Endothelial cell of umbilical vein (primary cell): ENCODE data around the gene MUC7. TPM values are rescaled to one million over a fixed set of nuclear protein-coding genes. Genes with fewer than 3 reads are reported as not detected.

Source experiments
- BruUV-seq: library from RNA; stranded (reverse); fragments of 400-500 nt; replicated peaks from 2 replicates; lab custom pipeline; 2021; lab: Mats Ljungman, UMichigan
- CTCF ChIA-PET: fragments of 300-600, 350-600 bp; sonication (Branson Sonifier 250); formaldehyde crosslinking; loops from one replicate; lab custom pipeline; 2021; ENCODE audit warnings: antibody characterized with exemption, inconsistent platforms; lab: Charles Lee
- POLR2A ChIA-PET: fragments of 300-600, 350-600 bp; sonication (Branson Sonifier 250); formaldehyde crosslinking; loops from one replicate; lab custom pipeline; 2021; ENCODE audit warnings: antibody characterized with exemption, inconsistent platforms; lab: Charles Lee
- DNase-seq: peaks from one replicate; pipeline ENCODE4 v3.0.0-alpha.2; 2011; ENCODE audit warnings: low read depth, low spot score
- FAIRE-seq: peaks from 2 replicates; lab custom pipeline; 2011; peaks lifted over from hg19 to GRCh38; lab: Jason Lieb, UNC
- H2AFZ ChIP-seq: 2 replicates; pipeline ENCODE4 v1.6.0; 2012; ENCODE audit warnings: low read depth, low read length, control low read depth, inconsistent platforms
- H3K27ac ChIP-seq: 2 replicates; pipeline ENCODE4 v1.5.1; 2011; ENCODE audit warnings: low read depth, mild to moderate bottlenecking, control low read depth, low read length, moderate library complexity; ENCODE audit not compliant: insufficient read depth
- H3K27me3 ChIP-seq, 2 experiments: 2 replicates each; pipeline versions ENCODE4 v1.6.0 to v1.6.1; 2011; ENCODE audit warnings: low read length in 2 of 2, mixed read lengths in 1 of 2; ENCODE audit not compliant: control insufficient read depth in 2 of 2, insufficient read depth in 2 of 2
- H3K36me3 ChIP-seq, 2 experiments: 2 replicates in 1 of 2; 3 replicates in 1 of 2; pipeline ENCODE4 v1.5.1; 2011; ENCODE audit warnings: low read length in 2 of 2, mild to moderate bottlenecking in 1 of 2, moderate library complexity in 1 of 2; ENCODE audit not compliant: control insufficient read depth in 2 of 2, insufficient read depth in 2 of 2; ENCODE audit errors: extremely low read depth in 1 of 2
- H3K4me1 ChIP-seq: 3 replicates; pipeline ENCODE4 v1.5.1; 2011; ENCODE audit warnings: mild to moderate bottlenecking, low read length; ENCODE audit not compliant: control insufficient read depth, insufficient read depth; ENCODE audit errors: extremely low read depth
- H3K4me2 ChIP-seq: 2 replicates; pipeline ENCODE4 v1.6.1; 2011; ENCODE audit warnings: low read length, control low read depth, mixed read lengths; ENCODE audit not compliant: insufficient read depth
- H3K4me3 ChIP-seq, 3 experiments: fragments of 200-600 bp in 1 of 3; sonication (generic), shearing (Covaris generic) in 1 of 3; replicated peaks in 1 of 3; 2 replicates each; pipeline ENCODE4 v1.5.1; 2011 to 2016; ENCODE audit warnings: control low read depth in 3 of 3, low read length in 3 of 3, mild to moderate bottlenecking in 2 of 3, inconsistent platforms in 1 of 3, low read depth in 1 of 3, moderate library complexity in 1 of 3; ENCODE audit not compliant: insufficient read depth in 1 of 3
- H3K79me2 ChIP-seq: 2 replicates; pipeline ENCODE4 v1.6.0; 2012; ENCODE audit warnings: low read length, inconsistent platforms; ENCODE audit not compliant: control insufficient read depth, insufficient read depth
- H3K9ac ChIP-seq: replicated peaks from 2 replicates; pipeline ENCODE3; 2011; ENCODE audit warnings: low read length, control low read depth; ENCODE audit not compliant: insufficient read depth; ENCODE audit errors: extremely low read depth
- H3K9me1 ChIP-seq: replicated peaks from 3 replicates; pipeline ENCODE4 v1.6.0; 2011; ENCODE audit warnings: mild to moderate bottlenecking, low read length; ENCODE audit not compliant: control insufficient read depth, insufficient read depth; ENCODE audit errors: extremely low read depth
- H3K9me3 ChIP-seq: replicated peaks from 2 replicates; pipeline ENCODE4 v1.5.1; 2012; ENCODE audit warnings: low read length, inconsistent platforms; ENCODE audit not compliant: control insufficient read depth, insufficient read depth
- H4K20me1 ChIP-seq: replicated peaks from 2 replicates; pipeline ENCODE3; 2011; ENCODE audit warnings: mild to moderate bottlenecking, low read length; ENCODE audit not compliant: control insufficient read depth, insufficient read depth; ENCODE audit errors: extremely low read depth
- EZH2 ChIP-seq: IDR thresholded peaks from 2 replicates; pipeline ENCODE4 v1.6.1; 2012; ENCODE audit warnings: borderline replicate concordance, low read depth, mild to moderate bottlenecking, moderate library complexity, low read length, inconsistent platforms; ENCODE audit not compliant: severe bottlenecking
- FOS ChIP-seq: IDR thresholded peaks from 2 replicates; pipeline ENCODE4 v1.6.1; 2011; ENCODE audit warnings: mild to moderate bottlenecking, low read length, moderate library complexity, borderline replicate concordance; ENCODE audit not compliant: insufficient read depth
- GATA2 ChIP-seq: IDR thresholded peaks from 2 replicates; pipeline ENCODE4 v1.7.0; 2011; ENCODE audit warnings: low read depth, mild to moderate bottlenecking, moderate library complexity, mixed read lengths, low read length; ENCODE audit not compliant: insufficient read length, insufficient read depth
- JUN ChIP-seq: IDR thresholded peaks from 2 replicates; pipeline ENCODE4 v1.6.1; 2011; ENCODE audit warnings: borderline replicate concordance, low read depth; ENCODE audit not compliant: insufficient read length, insufficient read depth
- MYC ChIP-seq: IDR thresholded peaks from one replicate; pipeline ENCODE4 v1.6.1; 2011; ENCODE audit warnings: mild to moderate bottlenecking, low read depth, low read length
- POLR2A ChIP-seq: IDR thresholded peaks from 2 replicates; pipeline ENCODE4 v1.6.1; 2012; ENCODE audit warnings: low read depth, mild to moderate bottlenecking, control low read depth, low read length
- POLR2AphosphoS5 ChIP-seq: IDR thresholded peaks from 2 replicates; pipeline ENCODE4 v1.6.1; 2012; ENCODE audit warnings: low read depth, mild to moderate bottlenecking, control low read depth, low read length, moderate library complexity; ENCODE audit not compliant: insufficient read depth
- dilution Hi-C: fragments of 300-500 bp; cut with MboI; formaldehyde crosslinking; loops from one replicate; pipeline ENCODE4 v1.15.0; 2019; ENCODE audit warnings: low sequenced_read_pairs; ENCODE audit not compliant: extremely low pct_ligation_motif_present
- intact Hi-C: fragments of 100-400 bp; cut with micrococcal nuclease; formaldehyde crosslinking; loops from one replicate; pipeline ENCODE4 v1.10.0; 2022
- polyA plus RNA-seq, 4 experiments: library from polyadenylated mRNA; depleted of rRNA in 3 of 4; stranded (reverse) in 3 of 4; unstranded in 1 of 4; fragments of >200 nt; gene quantifications; 2 replicates each; pipeline versions ENCODE4 v1.2.1 to v1.2.3, GENCODE V29; 2011 to 2012; ENCODE audit warnings: missing spikeins in 1 of 4
- total RNA-seq: library from RNA; stranded (reverse); gene quantifications from 2 replicates; pipeline ENCODE4 v1.2.3, GENCODE V29; 2021
- TF ChIP-seq, protein P1 (sequence below): IDR thresholded peaks from 2 replicates; pipeline ENCODE4 v1.6.1; 2011; ENCODE audit not compliant: insufficient read depth, insufficient read length
- TF ChIP-seq, protein P2 (sequence below), 2 donors: IDR thresholded peaks; 1 replicate in 1 of 2; 2 replicates in 1 of 2; pipeline ENCODE4 v1.5.1; 2011; ENCODE audit warnings: low read length in 2 of 2, mild to moderate bottlenecking in 2 of 2, moderate library complexity in 2 of 2, control low read depth in 1 of 2, inconsistent platforms in 1 of 2, low read depth in 1 of 2; ENCODE audit not compliant: insufficient read depth in 1 of 2; ENCODE audit errors: extremely low read depth in 1 of 2

The MUC7 gene
- total and polyA plus RNA-seq, 2 donors (not counting 3 experiments of a cell fraction or from before 2014, with no cell fraction given) = not detected

DNA sequence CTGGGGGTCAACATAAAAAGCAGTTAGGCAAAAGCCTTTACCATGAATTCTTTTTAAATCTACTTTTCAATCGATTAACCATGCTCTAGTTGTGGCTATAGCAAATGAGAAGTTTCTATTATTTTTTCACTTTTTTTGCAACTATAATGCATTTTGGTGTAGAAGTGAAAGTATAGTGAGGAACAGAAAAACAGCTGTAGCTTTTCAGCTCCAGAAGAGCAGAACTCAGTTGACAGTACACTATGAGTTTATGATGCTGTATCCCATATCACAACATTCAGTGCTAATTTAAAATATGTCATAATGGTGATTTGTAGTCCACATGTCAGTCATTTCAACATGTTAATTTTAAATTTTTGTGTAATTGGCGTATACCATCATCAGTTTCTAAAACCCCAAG is 8.7 kb upstream of the MUC7 start:
- H3K27me3 ChIP-seq = no peaks in the 10 kb centered on the region
- no peaks in the 10 kb centered on the region for H3K79me2 ChIP-seq
- H3K9me3 ChIP-seq = no peaks in the 10 kb centered on the region
- ChIA-PET POLR2A (no interaction called here), CTCF (no interaction called here)
- no peak overlapping the region for H3K9ac ChIP-seq
- FAIRE-seq (no peak), DNase-seq (no peak)
- H3K36me3 ChIP-seq = no peaks in the 10 kb centered on the region
- no peak overlapping the region for H2AFZ ChIP-seq
- TF ChIP-seq EZH2 = no peak
- TF ChIP-seq GATA2 = no peak
- TF ChIP-seq, protein P1, sequence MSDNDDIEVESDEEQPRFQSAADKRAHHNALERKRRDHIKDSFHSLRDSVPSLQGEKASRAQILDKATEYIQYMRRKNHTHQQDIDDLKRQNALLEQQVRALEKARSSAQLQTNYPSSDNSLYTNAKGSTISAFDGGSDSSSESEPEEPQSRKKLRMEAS = no peak
- TF ChIP-seq, protein P2, sequence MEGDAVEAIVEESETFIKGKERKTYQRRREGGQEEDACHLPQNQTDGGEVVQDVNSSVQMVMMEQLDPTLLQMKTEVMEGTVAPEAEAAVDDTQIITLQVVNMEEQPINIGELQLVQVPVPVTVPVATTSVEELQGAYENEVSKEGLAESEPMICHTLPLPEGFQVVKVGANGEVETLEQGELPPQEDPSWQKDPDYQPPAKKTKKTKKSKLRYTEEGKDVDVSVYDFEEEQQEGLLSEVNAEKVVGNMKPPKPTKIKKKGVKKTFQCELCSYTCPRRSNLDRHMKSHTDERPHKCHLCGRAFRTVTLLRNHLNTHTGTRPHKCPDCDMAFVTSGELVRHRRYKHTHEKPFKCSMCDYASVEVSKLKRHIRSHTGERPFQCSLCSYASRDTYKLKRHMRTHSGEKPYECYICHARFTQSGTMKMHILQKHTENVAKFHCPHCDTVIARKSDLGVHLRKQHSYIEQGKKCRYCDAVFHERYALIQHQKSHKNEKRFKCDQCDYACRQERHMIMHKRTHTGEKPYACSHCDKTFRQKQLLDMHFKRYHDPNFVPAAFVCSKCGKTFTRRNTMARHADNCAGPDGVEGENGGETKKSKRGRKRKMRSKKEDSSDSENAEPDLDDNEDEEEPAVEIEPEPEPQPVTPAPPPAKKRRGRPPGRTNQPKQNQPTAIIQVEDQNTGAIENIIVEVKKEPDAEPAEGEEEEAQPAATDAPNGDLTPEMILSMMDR (IDR thresholded peaks at IDR 0.05; ENCODE audit: extremely low read depth in 1 of 2, insufficient read depth in 1 of 2, low read depth in 1 of 2, low read length in 2 of 2) = no peak
- TF ChIP-seq FOS = no peak
- no peak for TF ChIP-seq POLR2A
- TF ChIP-seq JUN = no peak
- TF ChIP-seq MYC = no peak
- TF ChIP-seq POLR2AphosphoS5 = no peak
- dilution Hi-C loops (no loop called here), intact Hi-C loops (no loop called here)
- no peak overlapping the region for H3K4me2 ChIP-seq
- no peaks in the 10 kb centered on the region for H4K20me1 ChIP-seq
- no peak overlapping the region for H3K4me3 ChIP-seq
- H3K9me1 ChIP-seq = no peaks in the 10 kb centered on the region
- H3K27ac ChIP-seq = no peak overlapping the region
- H3K4me1 ChIP-seq = no peaks in the 10 kb centered on the region
- no TSS peak for BruUV-seq
